H4 (cell line): ENCODE data around the gene HBG2. TPM values are rescaled to one million over a fixed set of nuclear protein-coding genes. Genes with fewer than 3 reads are reported as not detected.
A peak's percentile ranks its signal among the peaks of the same experiment; 100 is the strongest.
"Not testable (repeated sequence)": the region's sequence is repeated elsewhere in the genome, so short reads cannot be mapped to it uniquely, and the experiment has no call there.

Experiments used
- DNase-seq: peaks from one replicate; pipeline ENCODE4 v3.0.0-alpha.2; 2015; ENCODE audit warnings: low spot score
- total RNA-seq: library from RNA; depleted of rRNA; stranded (reverse); fragments of >200 nt; shearing (Covaris generic); gene quantifications from 2 replicates; pipeline ENCODE4 v1.2.3, GENCODE V29; 2014; rRNA removed

The HBG2 gene
- 0.23 and 2.6 TPM in 2 replicates for total RNA-seq

DNA sequence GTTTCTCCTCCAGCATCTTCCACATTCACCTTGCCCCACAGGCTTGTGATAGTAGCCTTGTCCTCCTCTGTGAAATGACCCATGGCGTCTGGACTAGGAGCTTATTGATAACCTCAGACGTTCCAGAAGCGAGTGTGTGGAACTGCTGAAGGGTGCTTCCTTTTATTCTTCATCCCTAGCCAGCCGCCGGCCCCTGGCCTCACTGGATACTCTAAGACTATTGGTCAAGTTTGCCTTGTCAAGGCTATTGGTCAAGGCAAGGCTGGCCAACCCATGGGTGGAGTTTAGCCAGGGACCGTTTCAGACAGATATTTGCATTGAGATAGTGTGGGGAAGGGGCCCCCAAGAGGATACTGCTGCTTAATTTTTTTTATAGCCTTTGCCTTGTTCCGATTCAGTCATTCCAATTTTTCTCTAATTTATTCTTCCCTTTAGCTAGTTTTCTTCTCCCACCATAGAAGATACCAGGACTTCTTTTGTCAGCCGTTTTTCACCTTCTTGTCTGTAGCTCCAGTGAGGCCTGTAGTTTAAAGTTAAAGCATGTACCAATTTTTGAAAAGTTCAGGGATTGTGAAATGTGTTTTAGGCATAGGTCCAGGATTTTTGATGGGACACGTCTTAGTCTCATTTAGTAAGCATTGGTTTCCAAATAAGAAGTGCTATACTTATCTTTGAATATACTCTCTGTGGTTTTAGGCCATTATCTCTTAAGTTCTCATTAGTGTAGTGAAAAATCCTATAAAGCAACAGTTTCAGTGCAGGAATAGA, at the start of gene HBG2:
HBG2 (minus strand) TSS at position 136 of the 768 bp plus-strand sequence; CDS start at position 83, 53 bp downstream.
- DNase-seq, result not testable (repeated sequence)

GRCh38 chr11:5304046-5304445, 49.5 kb upstream of the HBG2 start:
- no peak for DNase-seq

DNA sequence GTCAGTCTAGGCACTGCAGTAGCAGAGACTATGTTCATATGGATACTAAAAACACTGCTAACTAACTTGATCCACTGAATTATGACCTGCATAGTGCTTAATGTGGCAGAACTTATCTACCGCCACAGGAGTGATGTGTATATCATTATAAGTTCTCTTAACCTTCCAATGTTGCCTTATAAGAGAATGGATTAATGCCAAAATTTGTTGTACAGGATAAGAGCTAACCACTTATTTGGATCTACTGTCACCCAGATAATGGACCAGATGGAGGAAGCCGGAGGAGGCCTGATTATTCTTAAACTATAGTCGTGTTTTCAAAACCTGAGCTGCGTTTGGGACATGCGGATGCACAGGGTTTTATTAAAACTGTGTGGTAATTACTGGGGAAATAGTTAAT, 49.0 kb upstream of the HBG2 start:
- no peak for DNase-seq

GRCh38 chr11:5301846-5302245, 47.3 kb upstream of the HBG2 start, which contains the start of gene OR51B4:
Gene OR51B4 (minus strand): TSS chr11:5301946. CDS start chr11:5301946, 0 bp downstream.
- DNase-seq, result no peak

- DNase-seq, result no peak
Observed at GRCh38 chr11:5300251-5300650, 45.7 kb upstream of the HBG2 start.

DNA sequence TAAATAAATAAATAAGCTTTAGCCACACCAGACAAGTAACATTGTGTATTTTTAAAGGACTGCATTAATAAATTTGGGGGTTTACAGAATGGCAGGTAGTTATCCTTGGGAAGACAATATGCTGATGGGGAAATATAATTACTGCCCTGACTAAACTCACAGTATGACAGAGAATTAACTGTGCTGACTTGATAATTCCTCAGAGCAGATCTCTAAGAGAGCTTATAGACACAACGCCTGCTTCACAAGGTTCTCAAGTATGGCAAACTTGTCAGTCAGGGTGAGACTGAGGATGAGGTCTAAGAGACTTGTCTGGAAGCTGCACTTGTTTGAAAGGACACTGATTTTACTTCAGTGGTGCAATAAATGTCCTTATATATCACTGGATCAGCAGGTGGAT, 43.9 kb upstream of the HBG2 start:
- no peak for DNase-seq

- DNase-seq, result no peak
Observed at GRCh38 chr11:5297721-5298323, 43.2 kb upstream of the HBG2 start.

DNA sequence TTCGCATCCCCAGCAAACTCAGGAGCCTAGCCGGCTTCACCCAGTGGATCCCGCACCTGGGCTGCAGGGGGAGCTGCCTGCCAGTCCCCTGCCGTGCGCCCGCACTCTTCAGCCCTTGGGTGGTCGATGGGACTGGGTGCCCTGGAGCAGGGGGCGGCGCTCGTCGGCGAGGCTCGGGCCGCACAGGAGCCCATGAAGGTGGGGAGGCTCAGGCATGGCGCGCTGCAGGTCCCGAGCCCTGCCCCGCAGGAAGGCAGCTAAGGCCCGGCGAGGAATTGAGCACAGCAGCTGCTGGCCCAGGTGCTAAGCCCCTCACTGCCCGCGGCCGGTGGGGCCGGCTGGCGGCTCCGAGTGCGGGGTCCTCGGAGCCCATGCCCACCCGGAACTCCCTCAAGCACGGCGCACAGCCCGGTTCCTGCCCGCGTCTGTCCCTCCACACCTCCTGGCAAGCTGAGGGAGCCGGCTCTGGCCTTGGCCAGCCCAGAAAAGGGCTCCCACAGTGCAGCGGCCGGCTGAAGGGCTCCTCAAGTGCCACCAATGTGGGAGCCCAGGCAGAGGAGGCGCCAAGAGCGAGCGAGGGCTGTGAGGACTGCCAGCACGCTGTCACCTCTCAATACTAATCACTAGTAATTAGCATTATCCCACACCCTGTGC, 39.9 kb upstream of the HBG2 start:
- DNase-seq, result not testable (repeated sequence)

- DNase-seq, result no peak
Observed at GRCh38 chr11:5293028-5293427, 38.4 kb upstream of the HBG2 start.

DNA sequence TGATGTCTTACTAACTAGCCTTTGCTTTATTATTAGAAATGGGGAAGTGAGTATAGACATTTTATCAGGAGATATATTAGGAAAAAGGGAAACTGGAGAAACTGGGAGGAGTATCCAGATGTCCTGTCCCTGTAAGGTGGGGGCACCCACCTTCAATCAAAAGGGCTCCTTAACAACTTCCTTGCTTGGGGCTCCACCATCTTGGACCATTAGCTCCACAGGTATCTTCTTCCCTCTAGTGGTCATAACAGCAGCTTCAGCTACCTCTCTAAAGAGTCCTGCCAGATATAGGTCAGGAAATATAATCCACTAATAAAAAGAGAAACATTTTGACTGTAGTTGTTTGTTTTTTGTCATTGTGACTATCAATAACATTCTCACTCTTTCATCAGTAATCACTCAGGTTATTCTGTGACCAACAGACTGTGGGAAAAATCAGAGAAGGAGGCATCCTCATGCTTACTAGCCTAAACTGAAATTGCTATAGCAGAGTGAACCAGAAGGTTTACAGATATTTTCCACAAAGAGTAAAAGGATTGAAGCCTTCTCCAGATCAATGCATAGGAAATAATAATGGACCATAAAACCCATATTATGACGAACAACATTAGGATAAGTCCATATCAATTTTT, 36.7 kb upstream of the HBG2 start:
- peak; percentile 54 for DNase-seq

DNA sequence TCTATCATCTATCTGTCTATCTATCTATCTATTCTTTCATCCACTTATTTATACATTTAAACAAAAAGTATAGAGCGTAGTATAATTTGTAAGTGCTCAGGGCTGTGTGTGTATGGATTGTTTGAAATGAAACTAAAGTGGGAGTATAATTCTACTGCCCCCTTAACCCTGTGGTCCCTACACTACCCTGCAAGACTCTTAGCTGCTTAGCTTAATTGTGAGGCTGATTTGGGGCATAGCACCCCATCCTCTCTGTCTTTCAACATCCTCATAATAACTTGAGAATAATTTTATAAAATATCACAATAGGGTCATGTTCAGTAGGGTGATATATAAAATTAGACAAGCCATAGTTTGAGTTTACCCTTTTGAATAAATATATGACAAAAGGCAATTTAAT, 35.5 kb upstream of the HBG2 start:
- no peak for DNase-seq

- DNase-seq, result no peak
Observed at GRCh38 chr11:5289696-5290095, 35.1 kb upstream of the HBG2 start.

DNA sequence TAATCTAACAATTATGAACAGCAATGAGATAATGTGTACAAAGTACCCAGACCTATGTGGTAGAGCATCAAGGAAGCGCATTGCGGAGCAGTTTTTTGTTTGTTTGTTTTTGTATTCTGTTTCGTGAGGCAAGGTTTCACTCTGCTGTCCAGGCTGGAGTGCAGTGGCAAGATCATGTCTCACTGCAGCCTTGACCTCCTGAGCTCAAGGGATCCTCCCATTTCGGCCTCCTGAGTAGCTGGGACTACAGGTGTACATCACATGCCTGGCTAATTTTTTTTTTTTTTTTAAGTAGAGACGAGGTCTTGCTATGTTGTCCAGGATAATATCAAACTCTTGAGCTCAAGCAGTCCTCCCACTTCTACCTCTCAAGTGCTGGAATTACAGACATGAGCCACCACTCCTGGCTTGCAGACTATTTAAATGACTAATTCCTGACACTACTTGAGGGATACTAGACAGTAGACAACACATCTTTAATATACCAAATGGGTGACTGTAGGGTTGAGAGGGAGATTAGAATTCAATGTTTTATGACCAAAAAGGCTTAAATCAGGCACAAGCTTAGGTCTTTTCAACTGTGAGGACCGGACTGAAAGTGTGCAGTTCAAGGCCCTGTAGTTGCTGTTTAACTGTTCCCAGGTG, 34.4 kb upstream of the HBG2 start:
- no peak for DNase-seq

DNA sequence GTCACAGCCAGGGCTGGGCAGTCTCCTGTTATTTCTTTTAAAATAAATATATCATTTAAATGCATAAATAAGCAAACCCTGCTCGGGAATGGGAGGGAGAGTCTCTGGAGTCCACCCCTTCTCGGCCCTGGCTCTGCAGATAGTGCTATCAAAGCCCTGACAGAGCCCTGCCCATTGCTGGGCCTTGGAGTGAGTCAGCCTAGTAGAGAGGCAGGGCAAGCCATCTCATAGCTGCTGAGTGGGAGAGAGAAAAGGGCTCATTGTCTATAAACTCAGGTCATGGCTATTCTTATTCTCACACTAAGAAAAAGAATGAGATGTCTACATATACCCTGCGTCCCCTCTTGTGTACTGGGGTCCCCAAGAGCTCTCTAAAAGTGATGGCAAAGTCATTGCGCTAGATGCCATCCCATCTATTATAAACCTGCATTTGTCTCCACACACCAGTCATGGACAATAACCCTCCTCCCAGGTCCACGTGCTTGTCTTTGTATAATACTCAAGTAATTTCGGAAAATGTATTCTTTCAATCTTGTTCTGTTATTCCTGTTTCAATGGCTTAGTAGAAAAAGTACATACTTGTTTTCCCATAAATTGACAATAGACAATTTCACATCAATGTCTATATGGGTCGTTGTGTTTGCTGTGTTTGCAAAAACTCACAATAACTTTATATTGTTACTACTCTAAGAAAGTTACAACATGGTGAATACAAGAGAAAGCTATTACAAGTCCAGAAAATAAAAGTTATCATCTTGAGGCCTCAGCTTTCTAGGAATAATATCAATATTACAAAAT, 33.7 kb upstream of the HBG2 start:
- no peak for DNase-seq

GRCh38 chr11:5286901-5287300, 32.3 kb upstream of the HBG2 start:
- no peak for DNase-seq

- DNase-seq, result no peak
Observed at GRCh38 chr11:5286351-5286750, 31.8 kb upstream of the HBG2 start.

GRCh38 chr11:5285703-5286340, 31.2 kb upstream of the HBG2 start:
- no peak for DNase-seq

DNA sequence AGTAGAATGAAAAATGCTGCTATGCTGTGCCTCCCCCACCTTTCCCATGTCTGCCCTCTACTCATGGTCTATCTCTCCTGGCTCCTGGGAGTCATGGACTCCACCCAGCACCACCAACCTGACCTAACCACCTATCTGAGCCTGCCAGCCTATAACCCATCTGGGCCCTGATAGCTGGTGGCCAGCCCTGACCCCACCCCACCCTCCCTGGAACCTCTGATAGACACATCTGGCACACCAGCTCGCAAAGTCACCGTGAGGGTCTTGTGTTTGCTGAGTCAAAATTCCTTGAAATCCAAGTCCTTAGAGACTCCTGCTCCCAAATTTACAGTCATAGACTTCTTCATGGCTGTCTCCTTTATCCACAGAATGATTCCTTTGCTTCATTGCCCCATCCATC, 30.1 kb upstream of the HBG2 start:
- DNase-seq, result no peak

DNA sequence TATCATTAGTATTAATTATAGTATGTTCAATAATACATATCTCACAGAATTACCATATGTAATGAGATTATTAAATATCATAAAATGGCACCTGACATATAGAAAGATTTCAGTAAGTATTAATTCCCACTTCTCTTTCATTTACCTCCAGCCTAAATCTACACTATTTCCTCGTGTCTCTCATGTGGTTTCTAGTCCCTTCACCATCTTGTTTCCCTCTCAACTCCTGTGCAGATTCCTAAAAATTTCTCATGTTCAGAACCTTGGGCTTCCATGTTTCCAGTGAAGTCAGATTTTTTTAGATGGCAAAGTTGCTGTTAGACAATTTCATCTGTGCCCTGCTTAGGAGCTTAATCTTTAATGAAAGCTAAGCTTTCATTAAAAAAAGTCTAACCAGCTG, 29.3 kb upstream of the HBG2 start:
- no peak for DNase-seq

GRCh38 chr11:5283086-5283485, 28.5 kb upstream of the HBG2 start:
- DNase-seq, result no peak

DNA sequence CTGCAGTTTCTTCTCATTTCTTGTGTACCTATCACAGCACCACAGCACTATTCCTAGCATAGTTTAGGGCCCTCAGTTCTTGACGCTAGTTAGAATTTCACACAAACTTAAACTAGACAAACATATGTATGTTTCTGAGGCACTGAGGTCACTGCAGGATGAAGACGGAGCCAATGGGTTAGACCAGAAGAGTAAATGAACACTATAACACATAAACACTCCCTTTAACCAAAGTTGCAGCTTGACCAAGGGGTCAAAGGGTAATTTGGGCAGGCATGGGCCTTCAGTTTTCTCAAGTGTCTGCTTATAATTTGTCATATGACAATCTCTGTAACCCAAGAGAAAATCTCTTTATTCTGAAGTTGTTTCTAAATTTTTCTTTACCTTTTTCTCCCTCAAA, 28.0 kb upstream of the HBG2 start:
- no peak for DNase-seq
